SK-N-SH (cell line): ENCODE data around the gene YJEFN3. TPM values are rescaled to one million over a fixed set of nuclear protein-coding genes. Genes with fewer than 3 reads are reported as not detected.

Experiments
- CTCF ChIA-PET: fragments of 300-600, 350-600 bp; formaldehyde crosslinking; extraction: SDS; loops from one replicate; lab custom pipeline; 2021; lab: Yijun Ruan, JAX
- POLR2A ChIA-PET: fragments of 350-600 bp; sonication (Branson Sonifier 250); formaldehyde crosslinking; extraction: SDS; loops from one replicate; lab custom pipeline; 2020; ENCODE audit warnings: antibody characterized with exemption, inconsistent platforms; lab: Yijun Ruan, JAX
- DNase-seq: peaks from one replicate; pipeline ENCODE4 v3.0.0; 2012
- H2AFZ ChIP-seq: fragments of 200-600 bp; sonication (generic); 2 replicates; pipeline ENCODE4 v1.8.1; 2016; ENCODE audit warnings: antibody characterized with exemption, mild to moderate bottlenecking, low read depth
- H3F3A ChIP-seq: fragments of 200-600 bp; sonication (generic); replicated peaks from 2 replicates; pipeline ENCODE3; 2016; ENCODE audit warnings: antibody characterized with exemption, mild to moderate bottlenecking; ENCODE audit not compliant: insufficient read depth
- H3K27ac ChIP-seq, 2 experiments: fragments of 200-500 bp in 1 of 2; fragments of 200-600 bp in 1 of 2; sonication (Bioruptor generic) in 1 of 2; sonication (generic), shearing (Covaris generic) in 1 of 2; 2 replicates each; pipeline versions ENCODE4 v1.5.1 to v1.6.1; 2014 to 2016; ENCODE audit warnings: low read depth in 2 of 2, inconsistent platforms in 1 of 2, low read length in 1 of 2, mild to moderate bottlenecking in 1 of 2, mixed read lengths in 1 of 2
- H3K27me3 ChIP-seq: fragments of 200-600 bp; sonication (generic), shearing (Covaris generic); 2 replicates; pipeline ENCODE4 v1.6.1; 2016; ENCODE audit warnings: mixed run types; ENCODE audit not compliant: insufficient read depth
- H3K36me3 ChIP-seq, 2 experiments: fragments of 200-500 bp in 1 of 2; fragments of 200-600 bp in 1 of 2; sonication (Bioruptor generic) in 1 of 2; sonication (generic) in 1 of 2; replicated peaks in 1 of 2; 2 replicates each; pipeline versions ENCODE3 to v1.5.1; 2014 to 2016; ENCODE audit warnings: low read length in 1 of 2, mild to moderate bottlenecking in 1 of 2; ENCODE audit not compliant: insufficient read depth in 2 of 2, control insufficient read depth in 1 of 2
- H3K4me1 ChIP-seq, 2 experiments: fragments of 200-500 bp in 1 of 2; fragments of 200-600 bp in 1 of 2; sonication (Bioruptor generic) in 1 of 2; sonication (generic), shearing (Covaris generic) in 1 of 2; 2 replicates each; pipeline versions ENCODE4 v1.5.1 to v1.6.1; 2014 to 2016; ENCODE audit warnings: low read depth in 1 of 2, low read length in 1 of 2, mixed run types in 1 of 2; ENCODE audit not compliant: insufficient read depth in 2 of 2, control insufficient read depth in 1 of 2
- H3K4me2 ChIP-seq: fragments of 200-600 bp; sonication (generic), shearing (Covaris generic); 2 replicates; pipeline ENCODE4 v1.6.1; 2017; ENCODE audit warnings: mixed run types
- H3K4me3 ChIP-seq, 2 experiments: fragments of 200-500 bp in 1 of 2; fragments of 200-600 bp in 1 of 2; sonication (Bioruptor generic) in 1 of 2; sonication (generic), shearing (Covaris generic) in 1 of 2; 2 replicates each; pipeline versions ENCODE4 v1.5.1 to v1.8.1; 2014 to 2016; ENCODE audit warnings: low read depth in 2 of 2, inconsistent platforms in 1 of 2, low read length in 1 of 2, mild to moderate bottlenecking in 1 of 2, mixed read lengths in 1 of 2, moderate library complexity in 1 of 2
- H3K79me2 ChIP-seq: fragments of 200-600 bp; sonication (generic); 2 replicates; pipeline ENCODE4 v1.8.1; 2017; ENCODE audit warnings: mild to moderate bottlenecking; ENCODE audit not compliant: insufficient read depth
- H3K9ac ChIP-seq: fragments of 200-600 bp; sonication (generic); 2 replicates; pipeline ENCODE4 v1.6.1; 2017; ENCODE audit warnings: mixed run types
- H3K9me2 ChIP-seq: fragments of 200-600 bp; sonication (generic); 2 replicates; pipeline ENCODE4 v1.6.1; 2017; ENCODE audit warnings: mixed run types
- H3K9me3 ChIP-seq: fragments of 200-600 bp; sonication (generic); 2 replicates; pipeline ENCODE4 v1.6.1; 2017; ENCODE audit warnings: mixed run types, mild to moderate bottlenecking, moderate library complexity
- H4K20me1 ChIP-seq: fragments of 200-600 bp; sonication (generic); 2 replicates; pipeline ENCODE4 v1.6.1; 2017; ENCODE audit warnings: mild to moderate bottlenecking, mixed run types; ENCODE audit not compliant: insufficient read depth
- FOXJ3 ChIP-seq: sonication (generic); formaldehyde crosslinking; IDR thresholded peaks from 2 replicates; pipeline ENCODE4 v1.5.1; 2020; ENCODE audit warnings: mild to moderate bottlenecking, missing genetic modification reagents
- FOXM1 ChIP-seq: IDR thresholded peaks from 2 replicates; pipeline ENCODE4 v1.4.0; 2012; ENCODE audit warnings: low read depth, mild to moderate bottlenecking
- NFIC ChIP-seq: IDR thresholded peaks from 2 replicates; pipeline ENCODE4 v1.4.0; 2012; ENCODE audit warnings: borderline replicate concordance
- NRF1 ChIP-seq: IDR thresholded peaks from 2 replicates; pipeline ENCODE4 v1.6.1; 2012; ENCODE audit warnings: low read depth, mild to moderate bottlenecking, low read length
- POLR2AphosphoS5 ChIP-seq: IDR thresholded peaks from 2 replicates; pipeline ENCODE4 v1.6.1; 2012; ENCODE audit warnings: low read depth, low read length
- RAD21 ChIP-seq: IDR thresholded peaks from 2 replicates; pipeline ENCODE4 v1.6.1; 2012; ENCODE audit warnings: mild to moderate bottlenecking, low read length
- RCOR1 ChIP-seq: fragments of 150-350 bp; IDR thresholded peaks from 2 replicates; pipeline ENCODE4 v1.6.1; 2017; ENCODE audit warnings: antibody characterized with exemption, low read length
- RXRA ChIP-seq: IDR thresholded peaks from 2 replicates; pipeline ENCODE4 v1.4.0; 2012; ENCODE audit warnings: low read depth, mild to moderate bottlenecking, borderline replicate concordance
- SMC3 ChIP-seq: IDR thresholded peaks from 2 replicates; pipeline ENCODE4 v1.6.1; 2012; ENCODE audit warnings: low read depth, low read length, improper control_type of control experiment
- TCF12 ChIP-seq: IDR thresholded peaks from 2 replicates; pipeline ENCODE4 v1.4.0; 2012
- TEAD4 ChIP-seq: IDR thresholded peaks from 2 replicates; pipeline ENCODE4 v1.4.0; 2012; ENCODE audit warnings: mild to moderate bottlenecking, borderline replicate concordance; ENCODE audit not compliant: insufficient read depth
- YY1 ChIP-seq: IDR thresholded peaks from 2 replicates; pipeline ENCODE4 v1.4.0; 2012; ENCODE audit warnings: low read depth, mild to moderate bottlenecking
- WGBS: methylation state at CpG from one replicate; pipeline ENCODE4 v1.1.6; 2017; ENCODE audit warnings: low lambda C conversion rate; 5-methylcytosine and 5-hydroxymethylcytosine counted together
- polyA plus RNA-seq, 3 experiments: library from polyadenylated mRNA; depleted of rRNA; stranded (reverse); fragments of >200 nt; gene quantifications; 2 replicates each; pipeline ENCODE4 v1.2.3, GENCODE V29; 2012
- TF ChIP-seq, protein P1 (sequence below): IDR thresholded peaks from 2 replicates; pipeline ENCODE4 v1.6.1; 2012; ENCODE audit warnings: mild to moderate bottlenecking, low read depth, low read length, moderate library complexity
- TF ChIP-seq, protein P2 (sequence below): IDR thresholded peaks from 2 replicates; pipeline ENCODE4 v1.4.0; 2012; ENCODE audit warnings: low read depth, borderline replicate concordance
- TF ChIP-seq, protein P3 (sequence below): IDR thresholded peaks from 2 replicates; pipeline ENCODE4 v1.4.0; 2012; ENCODE audit warnings: low read depth, borderline replicate concordance
- TF ChIP-seq, protein P4 (sequence below): fragments of 150-350 bp; IDR thresholded peaks from 2 replicates; pipeline ENCODE4 v1.6.1; 2017; ENCODE audit warnings: antibody characterized with exemption, low read length, low read depth, borderline replicate concordance

Gene YJEFN3
- polyA plus RNA-seq, 1 of the 3 experiments (the other 2 are of a cell fraction) = 7.2 TPM

DNA sequence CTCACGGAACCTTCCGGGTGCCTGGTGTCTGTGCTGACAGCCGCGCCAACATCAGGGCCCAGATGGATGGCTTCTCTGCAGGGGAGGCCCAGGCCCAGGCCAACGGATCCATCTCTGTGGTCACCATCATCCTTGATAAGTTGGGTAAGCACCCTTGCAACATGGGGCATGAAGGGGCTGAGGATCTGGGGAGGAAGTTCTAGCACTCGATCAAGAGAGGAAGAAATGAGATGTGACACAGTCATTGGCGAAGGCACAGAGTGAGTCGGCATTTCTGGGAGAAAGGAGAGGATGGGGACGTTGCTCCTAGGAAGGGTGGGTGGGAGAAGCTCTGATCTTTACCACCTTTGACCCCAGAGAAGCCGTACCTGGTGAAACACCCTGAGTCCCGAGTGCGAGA lies 13.8 kb downstream of the YJEFN3 start (continued):
- TF ChIP-seq, protein P1, sequence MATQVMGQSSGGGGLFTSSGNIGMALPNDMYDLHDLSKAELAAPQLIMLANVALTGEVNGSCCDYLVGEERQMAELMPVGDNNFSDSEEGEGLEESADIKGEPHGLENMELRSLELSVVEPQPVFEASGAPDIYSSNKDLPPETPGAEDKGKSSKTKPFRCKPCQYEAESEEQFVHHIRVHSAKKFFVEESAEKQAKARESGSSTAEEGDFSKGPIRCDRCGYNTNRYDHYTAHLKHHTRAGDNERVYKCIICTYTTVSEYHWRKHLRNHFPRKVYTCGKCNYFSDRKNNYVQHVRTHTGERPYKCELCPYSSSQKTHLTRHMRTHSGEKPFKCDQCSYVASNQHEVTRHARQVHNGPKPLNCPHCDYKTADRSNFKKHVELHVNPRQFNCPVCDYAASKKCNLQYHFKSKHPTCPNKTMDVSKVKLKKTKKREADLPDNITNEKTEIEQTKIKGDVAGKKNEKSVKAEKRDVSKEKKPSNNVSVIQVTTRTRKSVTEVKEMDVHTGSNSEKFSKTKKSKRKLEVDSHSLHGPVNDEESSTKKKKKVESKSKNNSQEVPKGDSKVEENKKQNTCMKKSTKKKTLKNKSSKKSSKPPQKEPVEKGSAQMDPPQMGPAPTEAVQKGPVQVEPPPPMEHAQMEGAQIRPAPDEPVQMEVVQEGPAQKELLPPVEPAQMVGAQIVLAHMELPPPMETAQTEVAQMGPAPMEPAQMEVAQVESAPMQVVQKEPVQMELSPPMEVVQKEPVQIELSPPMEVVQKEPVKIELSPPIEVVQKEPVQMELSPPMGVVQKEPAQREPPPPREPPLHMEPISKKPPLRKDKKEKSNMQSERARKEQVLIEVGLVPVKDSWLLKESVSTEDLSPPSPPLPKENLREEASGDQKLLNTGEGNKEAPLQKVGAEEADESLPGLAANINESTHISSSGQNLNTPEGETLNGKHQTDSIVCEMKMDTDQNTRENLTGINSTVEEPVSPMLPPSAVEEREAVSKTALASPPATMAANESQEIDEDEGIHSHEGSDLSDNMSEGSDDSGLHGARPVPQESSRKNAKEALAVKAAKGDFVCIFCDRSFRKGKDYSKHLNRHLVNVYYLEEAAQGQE = no peak
- TF ChIP-seq NRF1 = no peak
- TF ChIP-seq FOXM1 = no peak
- no peak for TF ChIP-seq YY1
- TF ChIP-seq TEAD4 = no peak
- TF ChIP-seq, protein P2, sequence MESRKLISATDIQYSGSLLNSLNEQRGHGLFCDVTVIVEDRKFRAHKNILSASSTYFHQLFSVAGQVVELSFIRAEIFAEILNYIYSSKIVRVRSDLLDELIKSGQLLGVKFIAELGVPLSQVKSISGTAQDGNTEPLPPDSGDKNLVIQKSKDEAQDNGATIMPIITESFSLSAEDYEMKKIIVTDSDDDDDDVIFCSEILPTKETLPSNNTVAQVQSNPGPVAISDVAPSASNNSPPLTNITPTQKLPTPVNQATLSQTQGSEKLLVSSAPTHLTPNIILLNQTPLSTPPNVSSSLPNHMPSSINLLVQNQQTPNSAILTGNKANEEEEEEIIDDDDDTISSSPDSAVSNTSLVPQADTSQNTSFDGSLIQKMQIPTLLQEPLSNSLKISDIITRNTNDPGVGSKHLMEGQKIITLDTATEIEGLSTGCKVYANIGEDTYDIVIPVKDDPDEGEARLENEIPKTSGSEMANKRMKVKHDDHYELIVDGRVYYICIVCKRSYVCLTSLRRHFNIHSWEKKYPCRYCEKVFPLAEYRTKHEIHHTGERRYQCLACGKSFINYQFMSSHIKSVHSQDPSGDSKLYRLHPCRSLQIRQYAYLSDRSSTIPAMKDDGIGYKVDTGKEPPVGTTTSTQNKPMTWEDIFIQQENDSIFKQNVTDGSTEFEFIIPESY = no peak

DNA sequence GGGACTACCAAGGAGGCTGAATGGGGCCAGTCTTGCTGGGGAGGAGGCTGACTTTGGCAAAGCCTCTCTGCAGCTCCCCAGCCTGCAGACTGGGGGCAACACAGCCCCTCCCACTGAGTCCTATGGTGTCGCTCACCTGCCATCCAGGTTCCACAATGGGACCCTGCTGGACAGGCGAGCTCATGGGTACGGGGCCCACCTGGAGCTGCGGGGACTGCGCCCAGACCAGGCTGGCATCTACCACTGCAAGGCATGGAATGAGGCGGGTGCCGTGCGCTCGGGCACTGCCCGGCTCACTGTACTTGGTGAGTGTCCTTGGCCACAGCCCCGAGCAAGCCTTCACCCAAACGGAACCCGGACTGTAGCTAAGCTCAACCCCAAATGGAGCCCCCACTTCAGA lies 14.4 kb downstream of the YJEFN3 start:
- Histone ChIP-seq H3K9me2 (no peaks in the 10 kb centered on the region), H3K9ac (no peak overlapping the region), H4K20me1 (no peaks in the 10 kb centered on the region), H3K27ac (no peak overlapping the region), H3F3A (no peaks in the 10 kb centered on the region), H3K36me3 (no peaks in the 10 kb centered on the region), H3K9me3 (no peaks in the 10 kb centered on the region), H3K4me3 (no peak overlapping the region), H2AFZ (no peak overlapping the region), H3K4me1 (peaks cover 0 to 34% of the 10 kb centered on the region in 2 experiments; a peak in 1 of 4 replicates), H3K4me2 (no peak overlapping the region), H3K27me3 (no peaks in the 10 kb centered on the region)
- ChIA-PET POLR2A (no interaction called here), CTCF (interaction anchor here (1.0 to 1.7 kb wide), 3 partner anchors 10 to 101 kb away, joined by 3 to 5 read pairs (median 4); partner anchors contain the start of gene GMIP)
- WGBS = 100% methylated on average over 2 of the region's 13 CpGs
- DNase-seq = no peak
- TF ChIP-seq, protein P1 = no peak
- no peak for TF ChIP-seq NFIC
- TF ChIP-seq TCF12 = no peak
- TF ChIP-seq FOXJ3 (CRISPR knock-in tag) = no peak
- TF ChIP-seq RXRA = no peak
- TF ChIP-seq, protein P3, sequence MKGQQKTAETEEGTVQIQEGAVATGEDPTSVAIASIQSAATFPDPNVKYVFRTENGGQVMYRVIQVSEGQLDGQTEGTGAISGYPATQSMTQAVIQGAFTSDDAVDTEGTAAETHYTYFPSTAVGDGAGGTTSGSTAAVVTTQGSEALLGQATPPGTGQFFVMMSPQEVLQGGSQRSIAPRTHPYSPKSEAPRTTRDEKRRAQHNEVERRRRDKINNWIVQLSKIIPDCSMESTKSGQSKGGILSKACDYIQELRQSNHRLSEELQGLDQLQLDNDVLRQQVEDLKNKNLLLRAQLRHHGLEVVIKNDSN = no peak
- TF ChIP-seq RAD21 = no peak
- no peak for TF ChIP-seq SMC3
- TF ChIP-seq POLR2AphosphoS5 = no peak
- TF ChIP-seq, protein P4, sequence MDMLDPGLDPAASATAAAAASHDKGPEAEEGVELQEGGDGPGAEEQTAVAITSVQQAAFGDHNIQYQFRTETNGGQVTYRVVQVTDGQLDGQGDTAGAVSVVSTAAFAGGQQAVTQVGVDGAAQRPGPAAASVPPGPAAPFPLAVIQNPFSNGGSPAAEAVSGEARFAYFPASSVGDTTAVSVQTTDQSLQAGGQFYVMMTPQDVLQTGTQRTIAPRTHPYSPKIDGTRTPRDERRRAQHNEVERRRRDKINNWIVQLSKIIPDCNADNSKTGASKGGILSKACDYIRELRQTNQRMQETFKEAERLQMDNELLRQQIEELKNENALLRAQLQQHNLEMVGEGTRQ = no peak
- no peak for TF ChIP-seq RCOR1
- TF ChIP-seq, all 33 proteins: peak for 0
- no peaks in the 10 kb centered on the region for H3K79me2 ChIP-seq
